HG03196 (cell line): ENCODE data around the gene SIKE1.
"Not testable (repeated sequence)": the region's sequence is repeated elsewhere in the genome, so short reads cannot be mapped to it uniquely, and the experiment has no call there.

Source experiments
- ATAC-seq: cut with Tn5 transposase; IDR thresholded peaks from one replicate; pipeline ENCODE4 v1.9.1; 2021; ENCODE audit not compliant: unreplicated experiment

Gene SIKE1

GRCh38 chr1:114780344-114781226, at the start of gene SIKE1:
SIKE1 (minus strand) TSS chr1:114780685; CDS start chr1:114780607, 78 bp downstream.
- peak; percentile 98 for ATAC-seq

- not testable (repeated sequence) for ATAC-seq
These were observed 49.6 kb upstream of the SIKE1 start for GRCh38 chr1:114830075-114830474.

- no peak for ATAC-seq
These were observed 47.8 kb upstream of the SIKE1 start for GRCh38 chr1:114828251-114828650.

- no peak for ATAC-seq
These were observed 41.5 kb upstream of the SIKE1 start for GRCh38 chr1:114821978-114822377.

- ATAC-seq: no peak
These were observed 39.9 kb upstream of the SIKE1 start for GRCh38 chr1:114820392-114820791.

- ATAC-seq: no peak
These were observed 39.4 kb upstream of the SIKE1 start for GRCh38 chr1:114819869-114820268.

GRCh38 chr1:114804449-114804848, 24.0 kb upstream of the SIKE1 start:
- ATAC-seq: not testable (repeated sequence)

GRCh38 chr1:114803001-114803400, 22.5 kb upstream of the SIKE1 start:
- ATAC-seq: peak; percentile 82

GRCh38 chr1:114794038-114794437, 13.6 kb upstream of the SIKE1 start:
- no peak for ATAC-seq

- not testable (repeated sequence) for ATAC-seq
These were observed 10.1 kb upstream of the SIKE1 start for GRCh38 chr1:114790581-114790980.

- not testable (repeated sequence) for ATAC-seq
These were observed 6.0 kb upstream of the SIKE1 start for GRCh38 chr1:114786440-114786839.

GRCh38 chr1:114782476-114782875, 2.0 kb upstream of the SIKE1 start:
- ATAC-seq: no peak

- ATAC-seq: no peak
These were observed 763 bp downstream of the SIKE1 start for GRCh38 chr1:114779722-114780121.

- not testable (repeated sequence) for ATAC-seq
These were observed 3.8 kb downstream of the SIKE1 start for GRCh38 chr1:114776726-114777125.

- no peak for ATAC-seq
These were observed 8.5 kb downstream of the SIKE1 start for GRCh38 chr1:114771992-114772391.

- no peak for ATAC-seq
These were observed 9.5 kb downstream of the SIKE1 start for GRCh38 chr1:114770989-114771388.

- no peak for ATAC-seq
These were observed 15.8 kb downstream of the SIKE1 start for GRCh38 chr1:114764689-114765088.

- ATAC-seq: no peak
These were observed 22.1 kb downstream of the SIKE1 start for GRCh38 chr1:114758256-114758832.

- ATAC-seq: peak; percentile 88
These were observed 22.8 kb downstream of the SIKE1 start, which contains the start of gene CSDE1 for GRCh38 chr1:114757455-114758255. CSDE1 (minus strand) TSS chr1:114757984; CDS start chr1:114739890, 18,094 bp downstream.

- peak; percentile 1 for ATAC-seq
These were observed 23.5 kb downstream of the SIKE1 start for GRCh38 chr1:114756949-114757454.
